HG02798 (cell line): ENCODE measurements around the gene PHC2.

Experiments
- ATAC-seq: cut with Tn5 transposase; IDR thresholded peaks from one replicate; pipeline ENCODE4 v1.9.1; 2021; ENCODE audit warnings: mild to moderate bottlenecking; ENCODE audit not compliant: unreplicated experiment, poor library complexity

PHC2 gene

DNA sequence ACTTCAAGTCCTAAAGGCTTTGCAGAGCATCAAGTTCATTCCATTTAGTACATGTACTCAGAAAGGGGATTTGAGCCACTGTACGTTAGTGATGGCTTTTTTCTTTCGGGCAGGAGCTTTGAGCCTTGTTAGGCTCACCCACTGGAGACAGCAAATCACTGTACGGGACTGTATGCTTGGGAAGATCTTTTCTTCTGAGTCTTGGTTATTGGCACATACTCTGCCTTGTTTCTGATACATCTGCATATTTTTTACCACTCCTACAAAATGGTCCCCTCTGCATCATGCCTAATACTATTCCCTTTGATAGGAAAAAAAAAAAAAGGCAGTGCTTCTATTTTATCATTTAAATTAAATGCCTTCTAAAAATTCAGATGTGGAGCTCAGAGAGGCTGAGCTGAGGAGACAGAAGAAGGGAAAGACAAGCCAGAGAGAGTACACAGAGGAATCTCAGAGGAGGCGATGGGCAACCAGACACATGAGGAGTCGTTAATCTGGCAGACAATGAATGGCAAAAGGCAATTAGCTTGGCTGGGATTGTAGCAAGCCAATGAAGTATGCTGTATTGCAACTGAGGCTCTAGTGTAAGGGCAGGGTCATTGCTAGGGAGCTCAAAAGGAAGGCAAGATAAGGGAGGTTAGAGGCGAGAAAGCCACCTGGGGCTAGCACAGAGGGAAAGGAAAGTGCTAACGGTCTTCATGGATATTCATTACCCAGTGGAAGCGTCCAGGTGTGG lies 39.4 kb downstream of the PHC2 start:
- ATAC-seq = no peak

DNA sequence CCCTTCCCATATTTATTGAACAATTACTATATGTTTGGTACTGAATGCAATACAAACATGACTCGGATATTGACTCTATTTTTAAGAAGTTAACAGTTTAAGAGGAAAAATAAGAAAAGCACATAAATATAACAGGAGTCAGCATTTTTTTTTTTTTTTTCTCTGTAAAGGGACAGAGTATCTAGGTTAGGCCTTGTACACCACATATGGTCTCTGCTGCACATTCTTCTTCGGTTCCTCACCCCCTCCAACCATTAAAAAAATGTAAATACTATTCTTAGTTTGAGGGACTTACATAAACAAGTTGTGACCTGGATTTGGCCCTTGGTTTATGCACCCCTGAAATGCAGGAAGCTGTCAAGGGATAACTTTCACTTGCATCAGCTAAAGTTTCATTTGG lies 40.4 kb downstream of the PHC2 start:
- ATAC-seq = no peak

DNA sequence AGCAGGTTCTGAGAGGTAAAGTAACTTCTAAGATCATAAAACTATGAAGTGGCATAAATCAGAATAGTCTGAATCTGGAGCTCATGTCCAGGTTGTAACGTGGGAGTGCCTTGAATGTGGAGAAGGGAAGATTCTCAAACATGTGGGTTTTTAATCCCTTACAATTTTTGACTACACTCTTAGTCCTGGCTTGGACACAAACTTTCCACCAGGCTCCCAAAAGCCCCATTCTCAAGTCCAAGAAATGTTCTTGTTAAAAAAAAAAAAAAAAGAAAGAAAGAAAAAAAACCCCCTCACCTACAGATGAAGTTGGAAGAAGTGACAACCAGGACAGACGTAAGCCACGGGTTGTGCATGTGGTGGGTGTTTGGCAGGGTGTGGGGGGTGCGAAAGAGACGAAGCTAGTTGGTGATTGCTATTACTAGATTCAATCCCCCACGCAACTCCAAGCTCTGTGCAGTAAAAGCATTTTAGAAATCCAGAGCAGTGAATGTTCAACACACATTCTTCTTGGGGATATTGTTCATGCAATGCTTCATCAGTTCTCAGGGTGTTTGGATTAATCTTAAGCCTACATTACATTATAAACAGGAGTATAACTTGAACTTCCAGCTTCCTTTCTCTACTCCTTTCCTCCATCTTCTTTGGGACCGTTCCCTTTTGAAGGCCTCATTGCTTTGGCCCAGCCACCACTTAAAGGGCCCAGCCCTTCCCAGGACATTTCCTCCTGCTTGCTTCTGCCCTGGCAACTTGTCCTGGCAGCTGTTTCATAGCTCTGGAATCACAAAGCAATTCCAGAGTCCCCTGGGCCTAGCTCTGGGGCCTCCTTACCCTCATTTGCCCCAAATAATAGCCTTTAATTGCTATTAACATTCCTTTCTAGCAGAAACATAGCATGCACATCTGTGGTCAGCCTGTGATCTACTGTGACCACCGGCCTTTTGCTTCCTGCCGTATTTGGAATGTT lies 41.8 kb downstream of the PHC2 start:
- no peak for ATAC-seq

DNA sequence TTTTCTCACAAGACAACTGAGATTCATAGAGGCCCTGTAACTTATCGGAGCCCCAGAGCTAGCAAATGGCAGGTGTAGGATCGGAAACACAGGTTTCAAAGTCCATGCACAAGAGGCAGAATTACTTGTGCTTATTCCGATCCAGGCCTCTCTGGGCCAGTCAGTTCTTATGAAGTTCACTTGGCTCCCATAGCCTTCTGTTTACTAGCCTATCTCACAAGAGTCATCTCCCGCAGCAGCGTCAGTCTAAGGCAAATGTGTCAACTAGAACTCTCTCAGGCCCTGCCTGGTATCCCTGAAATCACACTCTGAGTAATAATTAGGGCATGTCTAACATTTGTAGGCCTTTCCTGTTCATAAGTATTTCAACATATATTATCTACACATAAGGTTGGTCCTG lies 43.3 kb downstream of the PHC2 start:
- ATAC-seq = no peak

DNA sequence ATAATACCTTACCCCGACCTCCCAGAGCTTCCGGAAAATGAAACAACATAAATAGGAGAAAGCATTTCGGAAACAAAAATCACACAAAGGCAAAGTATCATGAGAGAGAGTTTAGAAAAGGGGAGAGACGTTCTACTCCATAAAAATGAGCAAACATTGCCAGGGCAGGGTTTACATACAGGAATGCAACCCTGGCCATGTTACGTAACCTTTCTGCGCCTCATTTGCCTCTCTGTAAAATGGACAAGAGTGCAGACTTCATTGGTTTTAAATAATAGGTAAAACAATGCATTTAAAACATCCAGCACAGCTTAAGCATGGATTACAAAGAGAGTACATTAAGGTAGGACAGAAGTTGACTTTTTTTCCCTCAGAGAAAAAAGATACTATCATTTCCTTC lies 45.6 kb downstream of the PHC2 start:
- ATAC-seq = no peak

DNA sequence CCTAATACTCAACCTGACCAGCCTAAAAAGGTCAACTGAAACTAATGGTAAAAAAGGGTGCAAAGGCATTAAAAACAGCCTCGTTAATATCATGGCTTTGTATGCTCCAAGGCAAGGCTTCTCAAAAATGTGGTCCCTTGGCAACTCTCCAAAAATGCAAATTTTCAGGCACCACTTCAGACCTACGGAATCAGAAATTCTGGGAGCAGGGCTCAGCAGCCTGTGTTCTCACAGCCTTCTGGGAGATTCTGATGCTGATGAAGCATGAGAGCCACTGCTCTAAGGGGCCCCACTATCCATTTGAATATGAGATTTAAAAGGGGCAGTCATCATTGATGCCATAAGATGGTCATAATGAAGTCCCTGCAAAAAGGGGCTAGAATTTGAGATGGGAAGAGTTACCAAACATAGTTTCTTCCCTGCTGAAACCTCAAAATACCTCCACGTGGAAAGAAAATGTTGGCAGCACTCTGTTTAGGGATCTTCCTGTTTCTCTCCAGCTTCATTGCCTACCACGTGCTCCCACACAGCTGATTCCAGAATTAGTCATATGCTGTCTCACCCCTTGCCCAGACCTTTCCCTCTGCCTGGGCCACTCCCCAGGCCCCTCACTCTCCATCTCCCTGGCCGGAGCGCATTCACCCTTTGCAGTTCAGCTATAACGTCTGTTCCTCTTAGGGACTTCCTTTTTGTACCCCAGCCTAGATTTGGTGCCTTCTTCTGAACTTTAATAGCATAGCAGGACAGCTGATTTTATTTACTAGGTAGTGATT lies 46.7 kb downstream of the PHC2 start:
- ATAC-seq = no peak

DNA sequence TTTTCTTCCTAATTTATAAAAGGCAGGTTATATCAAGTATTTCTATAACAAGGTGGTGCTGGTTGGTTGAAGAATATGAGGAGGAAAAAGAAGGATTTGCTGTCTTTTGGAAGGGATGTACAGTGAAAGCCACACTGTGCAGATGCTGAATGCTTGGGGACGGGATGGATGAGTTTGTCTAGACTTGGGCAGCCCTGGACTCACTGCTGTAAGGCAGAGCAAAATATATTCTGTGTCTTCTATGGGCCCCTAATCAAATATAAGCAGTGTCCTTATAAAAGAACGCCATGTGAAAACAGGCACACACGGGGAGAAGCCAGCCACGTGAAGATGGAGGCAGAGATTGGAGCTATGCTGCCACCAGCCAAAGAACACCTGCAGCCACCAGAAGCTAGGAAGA lies 47.4 kb downstream of the PHC2 start:
- no peak for ATAC-seq

DNA sequence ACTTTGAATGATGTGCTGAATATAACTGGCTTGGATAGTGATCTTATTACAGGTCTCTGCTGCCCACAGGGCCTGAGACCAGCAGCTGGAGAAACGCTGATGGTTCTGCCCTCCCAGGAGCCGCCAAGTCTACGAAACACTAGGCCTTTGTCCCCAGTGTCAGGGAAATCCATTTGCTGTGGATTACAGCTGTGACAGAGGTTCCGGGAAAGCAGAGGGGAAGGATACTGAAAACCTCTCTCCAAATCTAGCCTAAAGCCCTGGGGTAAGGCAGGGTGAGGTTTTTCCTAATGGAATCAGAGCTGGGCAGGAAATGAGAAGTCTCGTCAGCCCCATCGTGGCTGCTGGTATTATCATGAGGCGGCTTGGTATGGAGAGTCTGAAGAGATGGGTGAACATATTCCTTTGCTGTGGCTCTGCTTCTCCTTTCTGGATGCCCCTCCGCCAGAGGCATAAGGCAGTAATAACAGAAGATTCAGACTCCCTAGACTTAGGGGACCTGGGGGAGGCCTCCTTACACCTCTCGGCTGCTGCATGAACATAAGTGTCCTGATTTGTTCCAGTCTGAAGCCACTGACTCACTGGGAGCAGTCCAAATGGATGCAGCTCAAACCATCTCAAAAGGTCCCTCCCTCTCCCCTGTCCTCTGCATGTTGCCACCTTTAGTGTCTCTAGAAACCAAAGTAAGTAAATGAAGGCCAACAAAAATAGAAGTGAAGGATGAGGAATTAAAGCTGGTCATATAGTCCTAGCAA lies 48.1 kb downstream of the PHC2 start:
- no peak for ATAC-seq

DNA sequence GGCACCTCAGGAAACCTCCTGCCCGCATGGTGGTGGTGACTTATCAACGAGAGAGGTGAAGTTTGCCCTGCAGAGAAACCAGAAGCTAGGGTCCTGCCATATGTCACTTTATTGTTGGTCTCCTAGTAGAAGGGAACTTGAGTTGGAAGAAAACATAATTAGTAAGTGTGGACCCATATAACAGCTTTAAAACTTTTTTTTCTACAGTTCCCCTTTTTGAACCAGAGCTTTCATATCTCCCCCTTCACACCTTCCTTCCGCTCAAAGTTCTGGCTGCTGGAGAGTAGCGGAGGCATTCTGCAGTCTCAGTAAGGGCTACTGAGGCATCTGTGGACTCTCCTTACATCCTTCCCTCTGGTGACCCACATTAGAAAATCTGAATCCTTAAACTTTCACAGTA lies 48.9 kb downstream of the PHC2 start:
- ATAC-seq = no peak

DNA sequence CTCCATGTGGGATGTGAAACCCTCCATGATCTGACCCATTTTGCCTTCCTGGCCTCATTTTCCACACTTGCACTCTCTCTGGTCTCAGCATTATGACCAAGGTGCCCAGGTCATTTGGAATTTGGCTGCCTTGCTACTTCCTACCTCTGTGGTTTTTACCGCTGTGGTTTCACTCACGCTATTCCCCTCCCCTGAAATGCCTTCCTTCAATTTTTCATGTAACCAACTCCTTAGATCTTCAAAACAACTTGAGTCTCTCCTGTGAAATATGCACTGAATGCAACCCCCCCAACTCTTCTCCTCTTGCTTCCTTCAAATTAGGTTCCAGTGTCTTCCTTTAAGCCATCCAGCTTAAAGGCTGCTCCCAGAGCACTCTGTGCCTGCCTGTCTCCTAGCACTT lies 50.1 kb downstream of the PHC2 start:
- no peak for ATAC-seq

DNA sequence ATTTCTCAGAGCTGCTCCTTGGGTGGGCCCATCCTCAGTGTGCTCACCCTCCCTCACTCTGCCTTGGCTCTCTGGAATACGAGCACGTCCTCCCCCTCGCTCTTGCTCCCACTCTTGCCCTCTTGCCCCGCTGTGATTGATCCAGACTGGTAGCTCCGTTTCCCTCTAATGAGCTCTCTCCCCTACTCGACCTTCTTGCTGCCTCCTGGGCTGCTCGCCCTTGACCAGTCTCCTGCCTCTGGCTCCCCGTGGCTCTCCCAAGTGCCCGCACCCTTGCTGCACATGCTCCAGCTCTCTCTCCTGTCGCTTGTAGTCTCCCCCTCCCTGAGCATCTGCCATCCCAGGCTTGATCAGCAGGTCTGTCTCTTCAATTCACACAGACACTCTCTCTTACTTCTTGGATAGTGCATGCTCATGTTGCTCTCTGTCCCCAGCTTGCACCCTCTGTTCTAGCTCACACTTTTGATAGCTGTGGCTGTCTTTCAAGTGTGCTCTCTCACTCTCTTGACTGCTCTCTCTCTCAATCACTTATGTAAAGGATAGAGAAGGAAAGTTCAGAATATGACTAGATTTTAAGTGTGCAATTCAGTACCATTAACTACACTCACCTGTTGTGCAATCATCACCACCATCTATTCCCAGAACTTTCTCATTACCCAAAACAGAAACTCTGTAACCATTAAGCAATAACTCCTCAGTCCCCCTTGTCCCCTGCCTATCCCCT lies 51.1 kb downstream of the PHC2 start:
- no peak for ATAC-seq

DNA sequence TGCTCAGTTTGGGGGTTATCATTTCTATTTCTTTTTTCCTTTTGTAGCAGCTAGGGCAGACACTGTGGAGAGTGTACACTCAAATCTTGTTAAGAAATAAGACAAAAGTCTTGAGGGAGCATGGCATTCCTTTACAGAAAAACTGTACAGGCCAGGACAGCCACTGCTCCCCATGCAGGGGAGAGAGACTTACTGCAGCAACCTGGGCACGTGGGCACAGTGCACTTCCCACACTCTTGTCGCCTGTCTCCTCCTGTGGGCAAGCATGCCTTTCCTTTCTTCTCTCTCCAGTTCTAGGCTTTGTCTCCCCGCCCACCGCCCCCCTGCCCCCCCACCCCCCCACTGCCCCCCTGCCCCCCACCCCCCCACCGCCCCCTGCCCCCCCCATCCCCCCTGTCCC lies 51.9 kb downstream of the PHC2 start:
- ATAC-seq = no peak

DNA sequence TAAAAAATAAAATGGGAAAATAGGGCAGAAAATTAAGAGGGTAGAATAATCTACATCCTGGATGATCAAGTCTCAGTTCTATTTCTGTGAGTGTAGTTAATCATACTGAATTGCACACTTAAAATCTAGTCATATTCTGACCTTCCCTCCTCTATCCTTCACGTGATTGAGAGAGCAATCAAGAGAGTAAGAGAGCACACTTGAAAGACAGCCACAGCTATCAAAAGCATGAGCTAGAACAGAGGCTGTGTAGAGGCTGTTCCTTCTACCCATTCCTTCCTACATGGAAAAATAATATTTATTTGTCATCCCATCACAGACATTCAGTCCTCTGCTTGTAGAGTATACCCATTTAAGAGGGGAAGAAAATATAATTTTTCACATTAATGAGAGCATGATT lies 52.4 kb downstream of the PHC2 start:
- ATAC-seq = no peak

DNA sequence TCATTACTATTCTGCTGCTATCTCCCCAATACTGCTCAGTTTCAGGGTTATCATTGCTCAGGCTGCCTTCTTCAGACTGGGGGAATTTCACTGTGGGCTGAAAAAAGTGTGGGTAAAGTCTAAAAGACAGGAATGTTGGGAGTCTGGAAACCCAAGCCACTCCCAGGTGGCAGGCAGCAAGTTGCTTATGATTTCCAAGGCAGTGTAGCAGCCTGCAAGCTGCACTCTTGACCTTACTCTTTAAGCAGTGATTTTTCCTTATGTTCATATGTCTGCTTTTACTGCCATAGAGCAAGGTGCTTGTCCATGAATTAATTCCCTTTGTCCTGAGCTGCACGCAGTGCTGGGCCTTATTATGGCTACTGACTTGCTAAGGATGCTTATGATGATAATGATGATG lies 53.1 kb downstream of the PHC2 start:
- no peak for ATAC-seq

DNA sequence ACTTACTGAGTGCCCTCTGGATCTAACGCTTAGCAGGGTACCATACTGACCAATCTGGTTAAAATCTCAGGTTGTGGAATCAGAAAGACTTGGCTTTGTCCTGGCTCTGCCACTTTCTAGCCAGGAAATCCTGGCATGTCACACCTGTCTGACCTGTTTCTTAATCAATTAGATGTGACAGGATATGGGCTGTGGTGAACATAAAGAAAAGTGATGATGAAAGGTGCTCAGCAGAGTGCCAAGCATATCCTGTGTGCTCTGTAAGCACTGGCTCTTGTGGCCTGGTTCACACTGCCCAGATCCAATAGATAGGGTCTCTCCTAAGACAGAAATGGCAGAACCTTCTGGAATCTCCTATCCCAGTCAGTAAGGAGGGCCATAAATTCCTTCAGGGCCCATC lies 53.9 kb downstream of the PHC2 start:
- no peak for ATAC-seq

DNA sequence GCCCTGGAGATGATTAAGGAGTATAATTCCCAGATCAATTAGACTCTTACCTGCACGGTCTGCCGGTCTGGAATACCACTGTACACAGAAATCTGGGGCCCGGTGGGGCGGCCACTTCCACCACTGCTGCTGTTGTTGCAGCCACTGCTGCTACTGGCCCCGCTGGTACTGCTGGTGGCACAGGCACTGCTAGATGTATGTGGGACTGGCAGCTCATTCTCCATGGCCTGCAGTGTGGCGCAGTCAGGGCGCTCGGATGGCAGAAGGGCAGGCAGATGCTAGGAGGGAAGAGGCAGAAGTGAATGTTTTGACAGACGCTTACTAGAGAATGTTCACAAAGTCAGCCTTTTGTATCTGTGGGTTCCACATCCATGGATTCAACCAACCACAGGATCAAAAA lies 55.6 kb downstream of the PHC2 start:
- no peak for ATAC-seq

DNA sequence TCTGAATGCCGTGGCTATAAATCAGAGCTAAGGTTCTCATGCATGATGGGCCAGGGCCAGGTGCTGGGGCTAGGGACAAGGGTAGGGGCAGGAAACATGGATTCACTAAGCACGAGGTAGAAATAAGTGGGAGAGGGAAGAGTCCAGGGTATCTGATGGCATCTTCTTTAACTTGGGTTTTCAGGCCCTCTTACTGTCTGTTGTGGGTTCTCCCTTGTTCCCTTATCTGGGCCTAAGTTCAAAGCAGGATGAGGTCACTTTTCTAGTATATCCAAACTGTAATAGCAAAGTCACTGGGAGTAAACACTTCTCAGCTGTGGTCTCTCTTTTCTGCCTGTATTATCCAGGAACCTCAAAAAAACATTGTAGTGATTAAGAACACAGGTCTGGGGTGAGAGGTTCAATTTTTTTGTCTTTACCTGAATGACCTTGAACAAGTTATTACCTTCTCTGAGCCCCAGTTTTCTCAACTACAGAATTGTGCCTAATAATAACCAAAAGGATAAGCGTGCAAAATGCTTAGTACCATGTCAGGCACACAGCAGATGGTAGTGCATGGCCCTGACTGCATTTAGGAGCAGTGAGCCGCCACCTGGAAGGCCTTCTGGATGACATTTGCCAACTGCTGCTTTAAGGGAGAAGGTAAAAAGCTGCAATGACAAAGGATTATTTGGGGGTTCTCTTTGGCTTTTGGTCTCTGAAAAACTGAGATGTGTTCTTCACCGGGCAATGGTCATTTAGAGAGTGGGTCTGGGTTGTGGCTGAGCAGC lies 56.4 kb downstream of the PHC2 start:
- no peak for ATAC-seq

DNA sequence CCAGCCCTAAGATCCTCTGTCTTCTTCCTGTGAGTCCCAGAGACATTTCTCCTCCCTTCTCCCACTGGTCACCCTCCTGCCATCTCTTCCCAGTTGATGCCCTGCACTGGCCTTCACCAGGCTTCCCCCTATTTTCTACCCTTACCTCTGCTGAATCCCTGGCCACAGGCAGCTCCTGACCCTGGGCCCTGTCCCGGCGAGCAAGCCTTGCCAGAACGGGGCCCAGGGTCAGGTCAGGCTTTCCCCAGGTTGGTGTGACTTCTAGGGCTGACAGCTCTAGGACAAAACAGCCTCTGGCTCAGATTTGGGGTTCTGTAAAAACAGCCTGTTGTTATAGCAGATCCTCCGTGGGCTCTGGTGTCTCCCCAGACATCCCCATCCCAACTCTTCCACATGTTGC lies 57.3 kb downstream of the PHC2 start:
- no peak for ATAC-seq

DNA sequence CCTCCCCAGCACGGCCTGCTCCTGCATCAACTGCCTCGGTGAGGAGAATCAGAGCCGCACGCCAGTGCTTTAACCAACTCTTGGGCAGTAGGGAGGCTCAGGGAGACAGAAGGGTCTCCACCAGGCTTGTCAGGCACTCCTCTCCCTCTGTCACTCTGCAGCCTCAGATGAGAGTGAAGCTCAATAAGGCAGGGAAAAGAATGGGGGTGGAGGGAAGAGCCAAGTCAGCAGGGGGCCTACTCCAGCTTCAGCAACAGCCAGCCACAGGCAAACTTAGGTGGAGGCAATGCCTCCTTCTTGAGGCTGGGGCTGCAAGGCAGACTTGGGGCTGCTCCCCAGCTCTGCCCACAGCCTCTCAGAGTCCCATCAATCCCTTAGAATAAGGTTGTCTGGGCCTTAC lies 58.2 kb downstream of the PHC2 start:
- ATAC-seq = no peak
